DND-41 (cell line): ENCODE results near the gene DGUOK.

Experiments used
- ATAC-seq: fragments of 200-7000 bp; cut with Tn5 transposase; 3 replicates; pipeline ENCODE4 v1.9.1; 2021; ENCODE audit warnings: low read depth; ENCODE audit not compliant: insufficient read depth
- DNase-seq: peaks from one replicate; pipeline ENCODE4 v3.0.0-alpha.2; 2020
- H2AFZ ChIP-seq: 2 replicates; pipeline ENCODE4 v1.6.0; 2012; ENCODE audit warnings: low read depth, low read length
- H3K27ac ChIP-seq: 2 replicates; pipeline ENCODE4 v1.5.1; 2012; ENCODE audit warnings: low read length, inconsistent platforms
- H3K27me3 ChIP-seq: fragments of 200-600 bp; sonication (generic); 2 replicates; pipeline ENCODE4 v1.6.0; 2012; ENCODE audit warnings: low read length, mild to moderate bottlenecking, inconsistent platforms; ENCODE audit not compliant: insufficient read depth, poor library complexity
- H3K36me3 ChIP-seq: 2 replicates; pipeline ENCODE4 v1.5.1; 2012; ENCODE audit warnings: low read length, inconsistent platforms; ENCODE audit not compliant: insufficient read depth
- H3K4me1 ChIP-seq: 2 replicates; pipeline ENCODE4 v1.5.1; 2012; ENCODE audit warnings: mild to moderate bottlenecking, low read length; ENCODE audit not compliant: insufficient read depth
- H3K4me2 ChIP-seq: 2 replicates; pipeline ENCODE4 v1.6.0; 2012; ENCODE audit warnings: mild to moderate bottlenecking, moderate library complexity, low read length, inconsistent platforms; ENCODE audit not compliant: insufficient read depth
- H3K4me3 ChIP-seq, 2 experiments: fragments of 200-600 bp in 1 of 2; shearing (Covaris generic) in 1 of 2; 2 replicates each; pipeline ENCODE4 v1.5.1; 2012 to 2016; ENCODE audit warnings: inconsistent platforms in 2 of 2, low read length in 2 of 2, mild to moderate bottlenecking in 2 of 2, low read depth in 1 of 2, moderate library complexity in 1 of 2
- H3K79me2 ChIP-seq: 2 replicates; pipeline ENCODE4 v1.6.0; 2012; ENCODE audit warnings: low read length, inconsistent platforms; ENCODE audit not compliant: insufficient read depth
- H3K9ac ChIP-seq: 2 replicates; pipeline ENCODE4 v1.6.0; 2012; ENCODE audit warnings: low read depth, mild to moderate bottlenecking, inconsistent platforms, low read length, moderate library complexity
- H3K9me3 ChIP-seq: 2 replicates; pipeline ENCODE4 v1.5.1; 2012; ENCODE audit warnings: low read length, moderate library complexity, mild to moderate bottlenecking, inconsistent platforms; ENCODE audit not compliant: insufficient read depth, severe bottlenecking
- H4K20me1 ChIP-seq: 2 replicates; pipeline ENCODE4 v1.6.0; 2012; ENCODE audit warnings: low read length; ENCODE audit not compliant: insufficient read depth
- CTCF ChIP-seq: IDR thresholded peaks from 2 replicates; pipeline ENCODE4 v1.5.1; 2012; ENCODE audit warnings: borderline replicate concordance, low read length, moderate library complexity, mild to moderate bottlenecking; ENCODE audit not compliant: poor library complexity, severe bottlenecking; ENCODE audit errors: extremely low read depth
- EZH2 ChIP-seq: IDR thresholded peaks from 3 replicates; pipeline ENCODE4 v1.6.1; 2012; ENCODE audit warnings: borderline replicate concordance, low read depth, mild to moderate bottlenecking, moderate library complexity, low read length, inconsistent platforms; ENCODE audit not compliant: severe bottlenecking

The DGUOK gene

GRCh38 chr2:73956218-73956865, 29.7 kb downstream of the DGUOK start:
- Histone ChIP-seq H2AFZ (no peak overlapping the region), H3K4me2 (no peak overlapping the region), H3K4me1 (no peaks in the 10 kb centered on the region), H3K4me3 (no peak overlapping the region), H3K27me3 (no peaks in the 10 kb centered on the region), H3K9ac (no peak overlapping the region), H4K20me1 (0 out of 2 replicates have a peak, but pooled peaks cover 9% of the 10 kb centered on the region), H3K79me2 (peaks cover 13% of the 10 kb centered on the region; the same call in 1 of the 2 replicates), H3K9me3 (no peaks in the 10 kb centered on the region), H3K27ac (no peak overlapping the region), H3K36me3 (peaks cover 80% of the 10 kb centered on the region)
- no peak for ATAC-seq
- DNase-seq = no peak
- no peak for TF ChIP-seq CTCF
- no peak for TF ChIP-seq EZH2

GRCh38 chr2:73961274-73961673, 34.6 kb downstream of the DGUOK start:
- Histone ChIP-seq H3K79me2 (no peaks in the 10 kb centered on the region), H3K27me3 (no peaks in the 10 kb centered on the region), H3K4me3 (no peak overlapping the region), H3K4me2 (no peak overlapping the region), H3K4me1 (no peaks in the 10 kb centered on the region), H3K27ac (no peak overlapping the region), H4K20me1 (no peaks in the 10 kb centered on the region), H3K36me3 (peaks cover 35% of the 10 kb centered on the region), H3K9me3 (peaks cover 5% of the 10 kb centered on the region), H2AFZ (no peak overlapping the region), H3K9ac (no peak overlapping the region)
- ATAC-seq = no peak; the same call in 2 of the 3 replicates
- no peak for DNase-seq
- no peak for TF ChIP-seq EZH2

- ATAC-seq (no peak), DNase-seq (no peak)
- Histone ChIP-seq H4K20me1 (no peaks in the 10 kb centered on the region), H3K9me3 (peaks cover 5% of the 10 kb centered on the region), H3K4me3 (no peak overlapping the region), H2AFZ (no peak overlapping the region), H3K27me3 (no peaks in the 10 kb centered on the region), H3K9ac (no peak overlapping the region), H3K79me2 (no peaks in the 10 kb centered on the region), H3K27ac (no peak overlapping the region), H3K4me2 (no peak overlapping the region), H3K4me1 (no peaks in the 10 kb centered on the region), H3K36me3 (peaks cover 27% of the 10 kb centered on the region)
- TF ChIP-seq EZH2 (no peak), CTCF (no peak)
Measured at GRCh38 chr2:73961823-73962615, 35.3 kb downstream of the DGUOK start.

GRCh38 chr2:73962798-73963197, 36.1 kb downstream of the DGUOK start:
- peaks cover 22% of the 10 kb centered on the region for H3K36me3 ChIP-seq
- TF ChIP-seq EZH2 (no peak), CTCF (no peak)
- no peaks in the 10 kb centered on the region for H4K20me1 ChIP-seq
- H3K79me2 ChIP-seq = no peaks in the 10 kb centered on the region
- H3K9me3 ChIP-seq = peaks cover 5% of the 10 kb centered on the region
- H2AFZ ChIP-seq = no peak overlapping the region
- H3K4me2 ChIP-seq = no peak overlapping the region
- no peak overlapping the region for H3K9ac ChIP-seq
- no peaks in the 10 kb centered on the region for H3K4me1 ChIP-seq
- DNase-seq = no peak
- no peak for ATAC-seq
- no peaks in the 10 kb centered on the region for H3K27me3 ChIP-seq
- H3K27ac ChIP-seq = no peak overlapping the region
- no peak overlapping the region for H3K4me3 ChIP-seq
